A549 (cell line): Measurements from ENCODE around the gene TANGO2. TPM values are rescaled to one million over a fixed set of nuclear protein-coding genes. Genes with fewer than 3 reads are reported as not detected.

Source experiments
- ATAC-seq, 2 experiments: fragments of 200-7000 bp in 1 of 2; fragments of >200 bp in 1 of 2; cut with Nextera tagmentation in 1 of 2; cut with Tn5 transposase in 1 of 2; 3 replicates each; pipeline versions ENCODE4 v1.8.0 to v1.9.1; 2018 to 2020; ENCODE audit warnings: mild to moderate bottlenecking in 1 of 2, moderate library complexity in 1 of 2
- CTCF ChIA-PET: fragments of 300-600 bp; sonication (Branson Sonifier 250); formaldehyde crosslinking; extraction: SDS; loops from one replicate; lab custom pipeline; 2021; ENCODE audit warnings: antibody characterized with exemption, inconsistent platforms; lab: Yijun Ruan, JAX
- POLR2A ChIA-PET: fragments of 350-600 bp; formaldehyde crosslinking; extraction: SDS; loops from one replicate; lab custom pipeline; 2021; ENCODE audit warnings: antibody characterized with exemption, inconsistent platforms; lab: Yijun Ruan, JAX
- DNase-seq, 2 experiments: peaks; one replicate each; pipeline versions ENCODE4 v3.0.0 to v3.0.0-alpha.2; 2011 to 2016; ENCODE audit warnings: low read depth in 1 of 2, low spot score in 1 of 2
- FAIRE-seq: peaks from 2 replicates; lab custom pipeline; 2011; peaks lifted over from hg19 to GRCh38; lab: Jason Lieb, UNC
- H3K27ac ChIP-seq, 2 experiments: fragments of >200 bp; sonication (Bioruptor Twin); formaldehyde crosslinking; 3 replicates each; pipeline ENCODE4 v1.5.1; 2016 to 2017
- H3K4me1 ChIP-seq: fragments of >200 bp; sonication (Bioruptor Twin); formaldehyde crosslinking; 3 replicates; pipeline ENCODE4 v1.6.1; 2016
- H3K4me2 ChIP-seq: fragments of >200 bp; sonication (Bioruptor Twin); formaldehyde crosslinking; 3 replicates; pipeline ENCODE4 v1.6.1; 2016
- H3K4me3 ChIP-seq: fragments of >200 bp; sonication (Bioruptor Twin); formaldehyde crosslinking; 3 replicates; pipeline ENCODE4 v1.5.1; 2016
- H3K9me3 ChIP-seq: fragments of >200 bp; sonication (Bioruptor Twin); formaldehyde crosslinking; 3 replicates; pipeline ENCODE4 v1.6.1; 2016
- CBX8 ChIP-seq: fragments of 200-600 bp; sonication (generic); IDR thresholded peaks from 2 replicates; pipeline ENCODE4 v1.6.1; 2016
- CHD4 ChIP-seq: fragments of 200-600 bp; sonication (generic); IDR thresholded peaks from 2 replicates; pipeline ENCODE4 v1.6.1; 2016; ENCODE audit warnings: antibody characterized with exemption, mild to moderate bottlenecking, borderline replicate concordance
- CTCF ChIP-seq: fragments of >200 bp; sonication (Bioruptor Twin); formaldehyde crosslinking; IDR thresholded peaks from 3 replicates; pipeline ENCODE4 v1.5.1; 2016
- ESRRA ChIP-seq: fragments of 150-350 bp; IDR thresholded peaks from 2 replicates; pipeline ENCODE4 v1.6.1; 2014; ENCODE audit warnings: mild to moderate bottlenecking, low read length, borderline replicate concordance
- HDAC2 ChIP-seq: fragments of 200-600 bp; sonication (generic); IDR thresholded peaks from 2 replicates; pipeline ENCODE4 v1.6.1; 2016
- HES2 ChIP-seq: fragments of >200 bp; sonication (Bioruptor Twin); formaldehyde crosslinking; IDR thresholded peaks from 2 replicates; pipeline ENCODE4 v1.6.1; 2016
- HOXA7 ChIP-seq: fragments of 250-450 bp; sonication (Bioruptor Pico); IDR thresholded peaks from 2 replicates; pipeline ENCODE4 v1.5.0; 2020; ENCODE audit warnings: mild to moderate bottlenecking, moderate library complexity
- HOXB13 ChIP-seq: fragments of 250-450 bp; sonication (Bioruptor Pico); IDR thresholded peaks from 2 replicates; pipeline ENCODE4 v1.5.0; 2020; ENCODE audit warnings: low read depth, mild to moderate bottlenecking, moderate library complexity
- HOXB5 ChIP-seq: fragments of 250-450 bp; sonication (Bioruptor Pico); IDR thresholded peaks from 2 replicates; pipeline ENCODE4 v1.5.0; 2020; ENCODE audit warnings: mild to moderate bottlenecking, moderate library complexity
- KDM1A ChIP-seq: fragments of 200-600 bp; sonication (generic); IDR thresholded peaks from 2 replicates; pipeline ENCODE4 v1.6.1; 2016; ENCODE audit warnings: low read depth, mild to moderate bottlenecking
- MAFK ChIP-seq: fragments of 450-650 bp; IDR thresholded peaks from 2 replicates; pipeline ENCODE4 v1.6.1; 2014; ENCODE audit not compliant: partially characterized antibody
- MAZ ChIP-seq: fragments of 150-350 bp; IDR thresholded peaks from 2 replicates; pipeline ENCODE4 v1.6.1; 2014; ENCODE audit warnings: antibody characterized with exemption, low read depth, low read length, borderline replicate concordance
- PHF8 ChIP-seq: fragments of 200-600 bp; sonication (generic); IDR thresholded peaks from 2 replicates; pipeline ENCODE4 v1.6.1; 2016; ENCODE audit warnings: low read depth, mild to moderate bottlenecking, antibody characterized with exemption, moderate library complexity, borderline replicate concordance
- POLR2A ChIP-seq: IDR thresholded peaks from 2 replicates; pipeline ENCODE4 v1.6.1; 2012; ENCODE audit warnings: mild to moderate bottlenecking, low read length
- RARB ChIP-seq: fragments of 250-450 bp; sonication (Bioruptor Pico); IDR thresholded peaks from 2 replicates; pipeline ENCODE4 v1.8.0; 2021; ENCODE audit warnings: mild to moderate bottlenecking, moderate library complexity
- RFX5 ChIP-seq: fragments of 450-650 bp; IDR thresholded peaks from 2 replicates; pipeline ENCODE4 v1.7.1; 2014; ENCODE audit warnings: antibody characterized with exemption, mild to moderate bottlenecking, moderate library complexity
- TFCP2L1 ChIP-seq: fragments of 250-450 bp; sonication (Bioruptor Pico); IDR thresholded peaks from 2 replicates; pipeline ENCODE4 v1.5.0; 2021; ENCODE audit warnings: mild to moderate bottlenecking
- TP53 ChIP-seq: fragments of 250-450 bp; sonication (Bioruptor Pico); IDR thresholded peaks from 2 replicates; pipeline ENCODE4 v1.5.0; 2021; ENCODE audit warnings: mild to moderate bottlenecking, moderate library complexity
- USF2 ChIP-seq: fragments of 450-650 bp; IDR thresholded peaks from 2 replicates; pipeline ENCODE4 v1.6.1; 2014; ENCODE audit warnings: antibody characterized with exemption
- whole genome bisulfite sequencing: methylation state at CpG from one replicate; pipeline ENCODE4 v1.1.6; 2017; ENCODE audit errors: missing lambda C conversion rate; 5-methylcytosine and 5-hydroxymethylcytosine counted together
- polyA plus RNA-seq, 4 experiments: library from polyadenylated mRNA; depleted of rRNA in 3 of 4; stranded (reverse); fragments of >200 nt; fragmentation: RNase III in 1 of 4; extraction: RNeasy Plus Mini Kit Qiagen cat#74134 plus additional on column Dnase treatment in 1 of 4; gene quantifications; 2 replicates in 3 of 4; 3 replicates in 1 of 4; pipeline ENCODE4 v1.2.3, GENCODE V29; 2011 to 2017
- TF ChIP-seq, protein P1 (sequence below): IDR thresholded peaks from 2 replicates; pipeline ENCODE4 v1.6.1; 2012

Gene TANGO2
- polyA plus RNA-seq, 2 of the 4 experiments (the other 2 are of a cell fraction), result 13.2 to 13.8 TPM

- WGBS, result 68% methylated on average over 9 of the region's 14 CpGs
- ChIA-PET POLR2A (no interaction called here), CTCF (interaction anchor here (0.6 to 5.8 kb wide), 4 partner anchors 16 to 274 kb away, joined by 3 to 89 read pairs (median 5); no protein-coding TSS in a partner anchor)
- Histone ChIP-seq H3K9me3 (no peaks in the 10 kb centered on the region), H3K4me2 (no peak overlapping the region), H3K27ac (no peak overlapping the region), H3K4me1 (no peaks in the 10 kb centered on the region), H3K4me3 (no peak overlapping the region)
- TF ChIP-seq TP53 (no peak), RFX5 (no peak), ESRRA (no peak), CHD4 (no peak), HOXB5 (CRISPR knock-in tag) (no peak), MAZ (no peak)
- TF ChIP-seq, protein P1, sequence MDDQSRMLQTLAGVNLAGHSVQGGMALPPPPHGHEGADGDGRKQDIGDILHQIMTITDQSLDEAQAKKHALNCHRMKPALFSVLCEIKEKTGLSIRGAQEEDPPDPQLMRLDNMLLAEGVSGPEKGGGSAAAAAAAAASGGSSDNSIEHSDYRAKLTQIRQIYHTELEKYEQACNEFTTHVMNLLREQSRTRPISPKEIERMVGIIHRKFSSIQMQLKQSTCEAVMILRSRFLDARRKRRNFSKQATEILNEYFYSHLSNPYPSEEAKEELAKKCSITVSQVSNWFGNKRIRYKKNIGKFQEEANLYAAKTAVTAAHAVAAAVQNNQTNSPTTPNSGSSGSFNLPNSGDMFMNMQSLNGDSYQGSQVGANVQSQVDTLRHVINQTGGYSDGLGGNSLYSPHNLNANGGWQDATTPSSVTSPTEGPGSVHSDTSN, result no peak
- ATAC-seq, result no peak
- DNase-seq, result no peak
- no peak for FAIRE-seq
Observed at GRCh38 chr22:20010307-20011122, 10.4 kb upstream of the TANGO2 start.

- ChIA-PET POLR2A (no interaction called here), CTCF (interaction anchor here (0.6 to 5.8 kb wide), 6 partner anchors 30 to 814 kb away, joined by 3 to 89 read pairs (median 3); no protein-coding TSS in a partner anchor)
- no peak for ATAC-seq
- WGBS, result 85% methylated on average over 18 of the region's 20 CpGs
- Histone ChIP-seq H3K4me2 (no peak overlapping the region), H3K4me3 (no peak overlapping the region), H3K9me3 (no peaks in the 10 kb centered on the region), H3K27ac (no peak overlapping the region), H3K4me1 (0 out of 3 replicates have a peak, but pooled peaks cover 3% of the 10 kb centered on the region)
- TF ChIP-seq CTCF, result no peak
- no peak for TF ChIP-seq MAFK
- TF ChIP-seq HDAC2, result no peak
- no peak for TF ChIP-seq PHF8
- TF ChIP-seq USF2, result no peak
- no peak for TF ChIP-seq HOXB13 (CRISPR knock-in tag)
- TF ChIP-seq CBX8, result no peak
- no peak for TF ChIP-seq POLR2A
- TF ChIP-seq TFCP2L1 (CRISPR knock-in tag), result no peak
- no peak for TF ChIP-seq ESRRA
- no peak for TF ChIP-seq KDM1A
- TF ChIP-seq HOXA7 (CRISPR knock-in tag), result no peak
- no peak for TF ChIP-seq HOXB5 (CRISPR knock-in tag)
- no peak for TF ChIP-seq RARB
- no peak for TF ChIP-seq CHD4
- no peak for TF ChIP-seq RFX5
- TF ChIP-seq HES2, result no peak
- no peak for FAIRE-seq
- no peak for DNase-seq
Observed at GRCh38 chr22:20011123-20011992, 9.6 kb upstream of the TANGO2 start.
